H1 (cell line): ENCODE measurements around the gene LYRM7. TPM values are rescaled to one million over a fixed set of nuclear protein-coding genes. Genes with fewer than 3 reads are reported as not detected.

Experiments used
- CTCF ChIA-PET: fragments of 300-600 bp; sonication (Branson Sonifier 250); formaldehyde crosslinking; loops from one replicate; lab custom pipeline; 2021; ENCODE audit not compliant: partially characterized antibody; lab: Charles Lee
- POLR2A ChIA-PET: fragments of 300-600 bp; sonication (Branson Sonifier 250); formaldehyde crosslinking; loops from one replicate; lab custom pipeline; 2021; ENCODE audit warnings: inconsistent platforms; ENCODE audit not compliant: partially characterized antibody; lab: Charles Lee
- DNase-seq, 2 experiments: peaks; one replicate each; pipeline versions ENCODE4 v3.0.0 to v3.0.0-alpha.2; 2010 to 2022; ENCODE audit warnings: low spot score in 2 of 2, low read depth in 1 of 2, mixed read lengths in 1 of 2
- FAIRE-seq: peaks from 2 replicates; lab custom pipeline; 2011; peaks lifted over from hg19 to GRCh38; lab: Jason Lieb, UNC
- H2AFZ ChIP-seq: 2 replicates; pipeline ENCODE4 v1.8.1; 2012; ENCODE audit warnings: low read length, inconsistent platforms
- H2AK5ac ChIP-seq: 2 replicates; pipeline ENCODE4 v1.6.1; 2013; ENCODE audit warnings: low read depth, low read length
- H2BK120ac ChIP-seq: replicated peaks from 2 replicates; pipeline ENCODE3; 2013; ENCODE audit warnings: low read depth, low read length, inconsistent platforms
- H2BK12ac ChIP-seq: 2 replicates; pipeline ENCODE4 v1.6.1; 2013; ENCODE audit warnings: low read depth, low read length
- H2BK15ac ChIP-seq: 2 replicates; pipeline ENCODE4 v1.6.1; 2013; ENCODE audit warnings: low read length
- H2BK20ac ChIP-seq: 2 replicates; pipeline ENCODE4 v1.6.1; 2013; ENCODE audit warnings: low read length
- H2BK5ac ChIP-seq: 2 replicates; pipeline ENCODE4 v1.6.1; 2013; ENCODE audit warnings: low read depth, low read length
- H3K14ac ChIP-seq: 2 replicates; pipeline ENCODE4 v1.6.1; 2013; ENCODE audit warnings: inconsistent platforms; ENCODE audit not compliant: insufficient read length
- H3K18ac ChIP-seq: 2 replicates; pipeline ENCODE4 v1.6.1; 2013; ENCODE audit warnings: low read length; ENCODE audit errors: extremely low read depth
- H3K23ac ChIP-seq: 2 replicates; pipeline ENCODE4 v1.6.1; 2013; ENCODE audit warnings: inconsistent platforms; ENCODE audit not compliant: insufficient read length
- H3K23me2 ChIP-seq: 2 replicates; pipeline ENCODE4 v1.6.1; 2013; ENCODE audit warnings: low read depth, low read length
- H3K27ac ChIP-seq: 2 replicates; pipeline ENCODE4 v1.6.1; 2011; ENCODE audit warnings: low read depth, low read length, inconsistent platforms
- H3K27me3 ChIP-seq, 4 experiments: replicated peaks in 1 of 4; 1 replicate in 1 of 4; 2 replicates in 3 of 4; pipeline versions ENCODE4 v1.6.1 to v1.8.1; 2011 to 2013; ENCODE audit warnings: low read length in 3 of 4, mild to moderate bottlenecking in 3 of 4, inconsistent platforms in 2 of 4, mixed read lengths in 2 of 4, moderate library complexity in 1 of 4; ENCODE audit not compliant: control insufficient read depth in 3 of 4, insufficient read depth in 3 of 4; ENCODE audit errors: extremely low read depth in 1 of 4
- H3K36me3 ChIP-seq, 4 experiments: 2 replicates each; pipeline versions ENCODE4 v1.6.1 to v1.8.1; 2011 to 2013; ENCODE audit warnings: mild to moderate bottlenecking in 4 of 4, low read length in 3 of 4, moderate library complexity in 2 of 4, control low read depth in 1 of 4, inconsistent platforms in 1 of 4; ENCODE audit not compliant: insufficient read depth in 4 of 4, control insufficient read depth in 2 of 4
- H3K4ac ChIP-seq: replicated peaks from 2 replicates; pipeline ENCODE3; 2013; ENCODE audit warnings: low read length, low read depth, mixed read lengths, inconsistent platforms; ENCODE audit not compliant: insufficient read length
- H3K4me1 ChIP-seq, 4 experiments: replicated peaks in 1 of 4; 1 replicate in 1 of 4; 2 replicates in 3 of 4; pipeline versions ENCODE4 v1.6.1 to v1.8.1; 2011 to 2013; ENCODE audit warnings: low read length in 3 of 4, inconsistent platforms in 2 of 4, mixed read lengths in 1 of 4; ENCODE audit not compliant: insufficient read depth in 4 of 4, control insufficient read depth in 3 of 4
- H3K4me2 ChIP-seq, 2 experiments: 2 replicates each; pipeline versions ENCODE4 v1.6.1 to v1.8.1; 2011 to 2013; ENCODE audit warnings: low read depth in 2 of 2, low read length in 2 of 2, control low read depth in 1 of 2, inconsistent platforms in 1 of 2, mild to moderate bottlenecking in 1 of 2; ENCODE audit not compliant: insufficient read depth in 1 of 2
- H3K4me3 ChIP-seq, 4 experiments: fragments of 200-600, 300-600 bp in 1 of 4; sonication (generic), shearing (Covaris generic), sonication (Bioruptor Twin) in 1 of 4; 2 replicates each; pipeline versions ENCODE4 v1.5.1 to v1.8.1; 2011 to 2016; ENCODE audit warnings: low read length in 4 of 4, low read depth in 3 of 4, control low read depth in 2 of 4, inconsistent platforms in 2 of 4, mild to moderate bottlenecking in 2 of 4, mixed read lengths in 1 of 4, moderate library complexity in 1 of 4; ENCODE audit not compliant: insufficient read depth in 2 of 4; ENCODE audit errors: extremely low read depth in 1 of 4
- H3K56ac ChIP-seq: replicated peaks from 2 replicates; pipeline ENCODE3; 2013; ENCODE audit warnings: low read depth, mild to moderate bottlenecking, mixed read lengths, low read length, inconsistent platforms; ENCODE audit not compliant: insufficient read length
- H3K79me1 ChIP-seq: 2 replicates; pipeline ENCODE4 v1.6.1; 2013; ENCODE audit warnings: low read depth, low read length, control low read depth
- H3K79me2 ChIP-seq, 2 experiments: 2 replicates each; pipeline versions ENCODE4 v1.6.1 to v1.8.1; 2012 to 2013; ENCODE audit warnings: low read length in 2 of 2, mild to moderate bottlenecking in 2 of 2, inconsistent platforms in 1 of 2; ENCODE audit not compliant: insufficient read depth in 2 of 2, control insufficient read depth in 1 of 2
- H3K9ac ChIP-seq, 4 experiments: replicated peaks in 1 of 4; 1 replicate in 1 of 4; 2 replicates in 3 of 4; pipeline versions ENCODE4 v1.6.1 to v1.8.1; 2011 to 2013; ENCODE audit warnings: low read depth in 3 of 4, low read length in 3 of 4, control low read depth in 2 of 4, mild to moderate bottlenecking in 2 of 4, moderate library complexity in 2 of 4, inconsistent platforms in 1 of 4; ENCODE audit errors: extremely low read depth in 1 of 4
- H3K9me3 ChIP-seq, 2 experiments: 2 replicates each; pipeline versions ENCODE4 v1.6.1 to v1.8.1; 2012 to 2013; ENCODE audit warnings: mild to moderate bottlenecking in 2 of 2, moderate library complexity in 2 of 2, control low read depth in 1 of 2, inconsistent platforms in 1 of 2, low read depth in 1 of 2, low read length in 1 of 2, mixed read lengths in 1 of 2; ENCODE audit not compliant: insufficient read depth in 2 of 2
- H4K20me1 ChIP-seq, 2 experiments: replicated peaks in 1 of 2; 2 replicates each; pipeline versions ENCODE3 to v1.8.1; 2011 to 2013; ENCODE audit warnings: inconsistent platforms in 2 of 2, low read length in 2 of 2, mild to moderate bottlenecking in 1 of 2; ENCODE audit not compliant: insufficient read depth in 2 of 2, control insufficient read depth in 1 of 2
- H4K5ac ChIP-seq: 2 replicates; pipeline ENCODE4 v1.6.1; 2013; ENCODE audit warnings: low read length, low read depth, mixed read lengths, inconsistent platforms; ENCODE audit not compliant: insufficient read length
- H4K8ac ChIP-seq: 2 replicates; pipeline ENCODE4 v1.8.0; 2013; ENCODE audit warnings: mild to moderate bottlenecking, moderate library complexity, low read length, inconsistent platforms; ENCODE audit not compliant: insufficient read depth; ENCODE audit errors: extremely low read depth
- H4K91ac ChIP-seq: replicated peaks from 2 replicates; pipeline ENCODE3; 2013; ENCODE audit warnings: low read length, mixed read lengths, inconsistent platforms; ENCODE audit not compliant: insufficient read length
- SP1 ChIP-seq: IDR thresholded peaks from 2 replicates; pipeline ENCODE4 v1.6.1; 2011; ENCODE audit warnings: low read depth, low read length
- TAF1 ChIP-seq: IDR thresholded peaks from 2 replicates; pipeline ENCODE4 v1.6.1; 2011; ENCODE audit warnings: mild to moderate bottlenecking, low read depth, low read length
- WGBS, 2 experiments: shearing (Covaris generic) in 1 of 2; methylation state at CpG; one replicate each; pipeline versions ENCODE4 v1.1.6 to v1.1.7; 2013 to 2015; ENCODE audit warnings: low lambda C conversion rate in 2 of 2, mixed read lengths in 2 of 2, inconsistent platforms in 1 of 2, low coverage in 1 of 2, missing lambda C conversion rate in 1 of 2; ENCODE audit not compliant: insufficient replicate concordance in 2 of 2, insufficient coverage in 1 of 2, insufficient read length in 1 of 2; ENCODE audit errors: extremely low coverage in 1 of 2, missing lambda C conversion rate in 1 of 2; 5-methylcytosine and 5-hydroxymethylcytosine counted together
- polyA plus RNA-seq, 7 experiments: library from polyadenylated mRNA; depleted of rRNA in 3 of 7; stranded (reverse) in 5 of 7; unstranded in 2 of 7; fragments of >200 nt in 5 of 7; fragments of 200-250 nt in 2 of 7; gene quantifications; 1 replicate in 5 of 7; 2 replicates in 1 of 7; 4 replicates in 1 of 7; pipeline versions ENCODE4 v1.2.1 to v1.2.3, GENCODE V29; 2011 to 2013; ENCODE audit warnings: missing spikeins in 2 of 7, mixed read lengths in 2 of 7
- total RNA-seq: library from RNA; stranded (reverse); fragmentation: NEBNext Ultra II Directional; extraction: Animal tissue kit (Norgen Biotek cat#: 25700); gene quantifications from 2 replicates; pipeline ENCODE4 v1.2.1, GENCODE V29; 2021

The LYRM7 gene
- total and polyA plus RNA-seq, 2 of the 8 experiments (the other 6 are each of a cell fraction or from before 2014, with no cell fraction given) = 1.9 to 12.6 TPM

- H2AK5ac ChIP-seq = no peak overlapping the region
- no peak overlapping the region for H3K23ac ChIP-seq
- no peak overlapping the region for H3K4me3 ChIP-seq
- no peak overlapping the region for H2BK5ac ChIP-seq
- ChIA-PET POLR2A (no interaction called here), CTCF (no interaction called here)
- no peaks in the 10 kb centered on the region for H3K27me3 ChIP-seq
- H4K91ac ChIP-seq = no peak overlapping the region
- H3K56ac ChIP-seq = no peak overlapping the region
- no peak for FAIRE-seq
- WGBS, 2 experiments = 90% methylated on average over 3 of the region's 3 CpGs; no CpG with 5 or more reads in 1 of the 2 experiments
- H2BK15ac ChIP-seq = no peak overlapping the region
- no peak overlapping the region for H2BK12ac ChIP-seq
- no peaks in the 10 kb centered on the region for H3K79me2 ChIP-seq
- H4K20me1 ChIP-seq = no peaks in the 10 kb centered on the region
- H2AFZ ChIP-seq = no peak overlapping the region
- H2BK20ac ChIP-seq = no peak overlapping the region
- H3K4me2 ChIP-seq = no peak overlapping the region
- H3K23me2 ChIP-seq = no peaks in the 10 kb centered on the region
- DNase-seq = no peak
- H3K4me1 ChIP-seq = no peaks in the 10 kb centered on the region
- H3K4ac ChIP-seq = no peak overlapping the region
- no peaks in the 10 kb centered on the region; a peak in 2 of 8 replicates for H3K36me3 ChIP-seq
- H4K8ac ChIP-seq = no peak overlapping the region
- H3K9me3 ChIP-seq = no peaks in the 10 kb centered on the region
- H3K27ac ChIP-seq = no peak overlapping the region
- no peak overlapping the region for H3K9ac ChIP-seq
- H3K79me1 ChIP-seq = no peaks in the 10 kb centered on the region
- H3K18ac ChIP-seq = no peak overlapping the region
- TF ChIP-seq SP1 (no peak), TAF1 (no peak)
- H2BK120ac ChIP-seq = no peak overlapping the region
- H3K14ac ChIP-seq = no peak overlapping the region
- no peak overlapping the region for H4K5ac ChIP-seq
Observed at GRCh38 chr5:131186561-131187256, 16.0 kb downstream of the LYRM7 start.
